Muscle of leg (tissue), 11 donors: ENCODE measurements around the gene VPS51. TPM values are rescaled to one million over a fixed set of nuclear protein-coding genes. Genes with fewer than 3 reads are reported as not detected.
A peak's percentile ranks its signal among the peaks of the same experiment; 100 is the strongest.

Source experiments
- DNase-seq: peaks from one replicate; pipeline ENCODE4 v3.0.0; 2013
- H3K27ac ChIP-seq: one replicate; pipeline ENCODE4 v1.5.1; 2013; ENCODE audit warnings: mild to moderate bottlenecking, low read length, control low read depth
- H3K27me3 ChIP-seq: one replicate; pipeline ENCODE4 v1.6.1; 2013; ENCODE audit warnings: low read length; ENCODE audit not compliant: control insufficient read depth, insufficient read depth
- H3K36me3 ChIP-seq: one replicate; pipeline ENCODE4 v1.6.1; 2013; ENCODE audit warnings: low read length; ENCODE audit not compliant: control insufficient read depth, insufficient read depth
- H3K4me1 ChIP-seq: one replicate; pipeline ENCODE4 v1.6.1; 2013; ENCODE audit warnings: low read length; ENCODE audit not compliant: control insufficient read depth, insufficient read depth
- H3K4me3 ChIP-seq: one replicate; pipeline ENCODE4 v1.5.1; 2013; ENCODE audit warnings: low read length, control low read depth
- H3K9me3 ChIP-seq: replicated peaks from 2 replicates; pipeline ENCODE4 v1.6.1; 2013; ENCODE audit warnings: low read depth, low read length; ENCODE audit not compliant: control insufficient read depth
- WGBS: methylation state at CpG from one replicate; pipeline ENCODE4 v1.1.5; 2013; ENCODE audit warnings: missing lambda C conversion rate; ENCODE audit not compliant: insufficient coverage; 5-methylcytosine and 5-hydroxymethylcytosine counted together
- polyA plus RNA-seq, 8 donors: library from polyadenylated mRNA; unstranded; fragments of 120-200 nt; gene quantifications; one replicate each; pipeline versions ENCODE4 v1.2.1 to v1.2.3, GENCODE V29; 2013; ENCODE audit warnings: inconsistent platforms in 1 of 8, low replicate concordance in 1 of 8; ENCODE audit not compliant: insufficient read length in 8 of 8, insufficient read depth in 1 of 8
- total RNA-seq: library from RNA; stranded (reverse); fragments of 120-200 nt; gene quantifications from one replicate; pipeline ENCODE4 v1.2.4, GENCODE V29; 2013

The VPS51 gene
- total and polyA plus RNA-seq, 9 donors, result 109 to 147 (median 135) TPM

GRCh38 chr11:65127473-65128181, 31.6 kb downstream of the VPS51 start:
- no peaks in the 10 kb centered on the region for H3K9me3 ChIP-seq
- H3K36me3 ChIP-seq, result peaks cover 85% of the 10 kb centered on the region
- DNase-seq, result peak; percentile 9
- peaks cover 12% of the 10 kb centered on the region for H3K4me1 ChIP-seq
- WGBS, result 82% methylated on average over 4 of the region's 12 CpGs
- no peaks in the 10 kb centered on the region for H3K27me3 ChIP-seq
- H3K4me3 ChIP-seq, result no peak overlapping the region
- no peak overlapping the region for H3K27ac ChIP-seq

- H3K36me3 ChIP-seq, result peaks cover 90% of the 10 kb centered on the region
- H3K4me3 ChIP-seq, result no peak overlapping the region
- H3K27ac ChIP-seq, result no peak overlapping the region
- no peaks in the 10 kb centered on the region for H3K27me3 ChIP-seq
- H3K4me1 ChIP-seq, result peaks cover 17% of the 10 kb centered on the region
- WGBS, result 81% methylated on average over 8 of the region's 15 CpGs
- DNase-seq, result peak; percentile 5
- no peaks in the 10 kb centered on the region for H3K9me3 ChIP-seq
Observed at GRCh38 chr11:65128182-65129145, 32.5 kb downstream of the VPS51 start.

- DNase-seq, result peak; percentile 4
- no peaks in the 10 kb centered on the region for H3K9me3 ChIP-seq
- no peaks in the 10 kb centered on the region for H3K27me3 ChIP-seq
- no peak overlapping the region for H3K27ac ChIP-seq
- H3K4me3 ChIP-seq, result no peak overlapping the region
- WGBS, result 63% methylated on average over 4 of the region's 13 CpGs
- H3K4me1 ChIP-seq, result peaks cover 22% of the 10 kb centered on the region
- peaks cover 83% of the 10 kb centered on the region for H3K36me3 ChIP-seq
Observed at GRCh38 chr11:65129649-65130441, 33.8 kb downstream of the VPS51 start.

GRCh38 chr11:65130631-65131416, 34.8 kb downstream of the VPS51 start:
- Histone ChIP-seq H3K36me3 (peaks cover 74% of the 10 kb centered on the region), H3K4me1 (peaks cover 28% of the 10 kb centered on the region), H3K27me3 (no peaks in the 10 kb centered on the region), H3K4me3 (no peak overlapping the region), H3K9me3 (no peaks in the 10 kb centered on the region), H3K27ac (no peak overlapping the region)
- peak; percentile 11 for DNase-seq
- WGBS, result 87% methylated on average over 18 of the region's 19 CpGs

- no peak overlapping the region for H3K4me3 ChIP-seq
- no peaks in the 10 kb centered on the region for H3K9me3 ChIP-seq
- 80% methylated on average over 1 of the region's 3 CpGs for WGBS
- H3K27me3 ChIP-seq, result no peaks in the 10 kb centered on the region
- H3K36me3 ChIP-seq, result peaks cover 68% of the 10 kb centered on the region
- DNase-seq, result peak; percentile 4
- no peak overlapping the region for H3K27ac ChIP-seq
- H3K4me1 ChIP-seq, result peaks cover 32% of the 10 kb centered on the region
Observed at GRCh38 chr11:65131417-65131776, 35.4 kb downstream of the VPS51 start.

- H3K9me3 ChIP-seq, result no peaks in the 10 kb centered on the region
- peaks cover 63% of the 10 kb centered on the region for H3K36me3 ChIP-seq
- H3K27me3 ChIP-seq, result no peaks in the 10 kb centered on the region
- H3K27ac ChIP-seq, result no peak overlapping the region
- H3K4me3 ChIP-seq, result no peak overlapping the region
- DNase-seq, result peak; percentile 6
- 67% methylated on average over 3 of the region's 6 CpGs for WGBS
- peaks cover 32% of the 10 kb centered on the region for H3K4me1 ChIP-seq
Observed at GRCh38 chr11:65131895-65132237, 35.9 kb downstream of the VPS51 start.

GRCh38 chr11:65132238-65132987, 36.4 kb downstream of the VPS51 start:
- peak; percentile 16 for DNase-seq
- WGBS, result 38% methylated on average over 4 of the region's 10 CpGs
- H3K4me3 ChIP-seq, result peak overlapping the region; percentile 82

GRCh38 chr11:65132988-65133700, 37.1 kb downstream of the VPS51 start:
- peak; percentile 38 for DNase-seq
- Histone ChIP-seq H3K9me3 (no peaks in the 10 kb centered on the region), H3K27me3 (no peaks in the 10 kb centered on the region), H3K4me3 (peak overlapping the region; percentile 82), H3K36me3 (peaks cover 50% of the 10 kb centered on the region), H3K4me1 (peaks cover 32% of the 10 kb centered on the region), H3K27ac (peak overlapping the region; percentile 97)
- 49% methylated on average over 10 of the region's 18 CpGs for WGBS

More at GRCh38 chr11:65132238-65132987, 36.4 kb downstream of the VPS51 start:
- Histone ChIP-seq H3K9me3 (no peaks in the 10 kb centered on the region), H3K27me3 (no peaks in the 10 kb centered on the region), H3K27ac (no peak overlapping the region), H3K36me3 (peaks cover 58% of the 10 kb centered on the region), H3K4me1 (peaks cover 32% of the 10 kb centered on the region)
